Measurements from ENCODE around the gene KCNIP1.

KCNIP1 gene

DNA sequence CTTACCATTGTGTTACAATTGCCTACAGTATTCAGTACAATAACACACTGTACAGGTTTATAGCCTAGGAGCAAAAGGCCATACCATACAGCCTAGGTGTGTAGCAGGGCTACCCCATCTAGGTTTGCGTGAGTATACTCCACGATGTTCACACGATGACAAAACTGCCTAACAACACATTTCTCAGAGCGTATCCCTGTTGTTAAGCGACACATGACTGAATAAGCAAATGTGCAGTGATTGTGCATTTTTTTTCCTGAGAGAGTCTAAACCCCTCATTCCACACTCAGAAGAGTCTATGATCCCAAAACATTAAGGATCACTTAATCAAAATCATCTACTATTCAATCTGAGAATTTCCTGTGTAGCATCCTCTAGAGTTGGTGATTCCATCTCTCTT is 211.3 kb downstream of the KCNIP1 start:
- no peak overlapping the region for H3K27ac ChIP-seq
- TF ChIP-seq, protein P1, sequence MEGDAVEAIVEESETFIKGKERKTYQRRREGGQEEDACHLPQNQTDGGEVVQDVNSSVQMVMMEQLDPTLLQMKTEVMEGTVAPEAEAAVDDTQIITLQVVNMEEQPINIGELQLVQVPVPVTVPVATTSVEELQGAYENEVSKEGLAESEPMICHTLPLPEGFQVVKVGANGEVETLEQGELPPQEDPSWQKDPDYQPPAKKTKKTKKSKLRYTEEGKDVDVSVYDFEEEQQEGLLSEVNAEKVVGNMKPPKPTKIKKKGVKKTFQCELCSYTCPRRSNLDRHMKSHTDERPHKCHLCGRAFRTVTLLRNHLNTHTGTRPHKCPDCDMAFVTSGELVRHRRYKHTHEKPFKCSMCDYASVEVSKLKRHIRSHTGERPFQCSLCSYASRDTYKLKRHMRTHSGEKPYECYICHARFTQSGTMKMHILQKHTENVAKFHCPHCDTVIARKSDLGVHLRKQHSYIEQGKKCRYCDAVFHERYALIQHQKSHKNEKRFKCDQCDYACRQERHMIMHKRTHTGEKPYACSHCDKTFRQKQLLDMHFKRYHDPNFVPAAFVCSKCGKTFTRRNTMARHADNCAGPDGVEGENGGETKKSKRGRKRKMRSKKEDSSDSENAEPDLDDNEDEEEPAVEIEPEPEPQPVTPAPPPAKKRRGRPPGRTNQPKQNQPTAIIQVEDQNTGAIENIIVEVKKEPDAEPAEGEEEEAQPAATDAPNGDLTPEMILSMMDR (conservative IDR thresholded peaks at IDR 0.05): no peak

DNA sequence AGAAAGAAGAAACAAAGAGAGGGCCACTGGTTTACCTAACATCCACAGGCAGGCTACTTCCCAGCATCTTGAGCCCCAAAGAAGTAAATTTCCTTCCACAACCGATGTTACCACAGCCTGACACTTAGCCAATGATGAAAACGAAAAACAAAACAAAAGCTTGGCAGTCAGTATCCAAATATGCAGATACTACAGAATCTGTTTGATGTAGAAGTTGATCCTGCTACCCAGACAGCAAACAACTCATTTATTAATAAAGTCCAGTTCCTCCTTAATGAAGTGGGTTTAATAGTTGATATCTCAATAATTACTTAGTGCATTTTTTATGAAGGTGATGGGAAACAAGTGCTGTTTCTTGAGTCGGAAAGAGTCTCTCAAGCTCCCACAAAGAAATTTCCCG is 212.6 kb downstream of the KCNIP1 start:
- no peak overlapping the region for H3K27ac ChIP-seq
- TF ChIP-seq, protein P1 (conservative IDR thresholded peaks at IDR 0.05): no peak

DNA sequence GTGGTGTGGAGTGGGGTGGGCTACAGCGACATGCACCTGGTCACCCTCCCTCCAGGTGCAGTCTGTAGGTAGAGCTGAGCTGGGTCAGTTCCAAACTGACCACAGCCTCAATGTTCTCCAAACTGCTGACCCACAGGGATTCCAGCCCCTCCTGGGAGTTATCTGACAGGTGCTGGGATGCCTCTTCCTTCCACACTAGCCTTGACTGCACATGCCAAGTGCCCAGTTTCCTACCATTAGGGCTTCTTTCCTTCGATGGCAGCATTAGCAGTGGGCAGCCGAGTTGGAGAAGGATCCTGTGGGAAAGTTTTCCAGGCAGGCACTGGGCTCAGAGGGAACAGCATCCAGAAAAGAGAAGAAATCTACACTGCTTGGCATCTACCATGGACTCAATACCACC is 215.7 kb downstream of the KCNIP1 start:
- no peak overlapping the region for H3K27ac ChIP-seq
- TF ChIP-seq, protein P1 (conservative IDR thresholded peaks at IDR 0.05): no peak

DNA sequence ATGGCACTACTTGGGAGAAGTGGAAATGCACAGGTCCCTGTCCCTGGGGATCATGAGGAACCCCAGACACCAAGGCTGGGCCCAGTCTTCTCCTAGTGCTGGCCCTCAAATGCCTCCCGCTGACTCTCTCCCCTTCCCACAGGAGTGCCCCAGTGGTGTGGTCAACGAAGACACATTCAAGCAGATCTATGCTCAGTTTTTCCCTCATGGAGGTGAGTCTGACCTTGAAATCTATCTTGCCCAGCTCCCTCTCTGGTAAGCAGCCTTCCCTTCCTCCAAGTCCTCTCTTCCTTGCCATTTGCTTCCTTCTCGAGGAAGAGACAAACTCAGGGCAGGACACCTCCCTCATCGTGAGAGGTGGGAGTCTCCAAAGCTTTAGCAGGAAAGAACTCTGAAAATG is 216.4 kb downstream of the KCNIP1 start:
- H3K27ac ChIP-seq: no peak overlapping the region
- TF ChIP-seq, protein P1 (conservative IDR thresholded peaks at IDR 0.05): no peak

DNA sequence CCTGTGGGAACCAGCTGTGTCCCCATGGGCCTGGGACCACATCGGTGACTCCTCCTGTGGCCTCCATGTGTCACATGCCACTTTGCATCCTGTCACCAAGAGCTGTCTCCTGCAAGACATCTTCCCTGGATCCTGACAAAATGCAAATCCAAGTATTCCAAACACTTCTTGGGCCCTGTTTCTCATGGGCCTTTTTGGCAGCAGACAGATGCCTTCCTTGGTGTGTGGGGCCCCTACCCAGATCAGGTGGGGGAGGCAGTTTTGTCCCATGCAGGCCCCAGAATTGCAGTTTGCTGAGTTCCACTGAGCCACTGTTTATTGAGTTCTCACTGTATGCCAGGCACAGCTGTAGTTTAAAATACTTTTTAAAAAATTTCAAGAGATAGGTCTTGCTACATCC is 217.2 kb downstream of the KCNIP1 start:
- TF ChIP-seq, protein P1 (conservative IDR thresholded peaks at IDR 0.05): no peak
- no peak overlapping the region for H3K27ac ChIP-seq

DNA sequence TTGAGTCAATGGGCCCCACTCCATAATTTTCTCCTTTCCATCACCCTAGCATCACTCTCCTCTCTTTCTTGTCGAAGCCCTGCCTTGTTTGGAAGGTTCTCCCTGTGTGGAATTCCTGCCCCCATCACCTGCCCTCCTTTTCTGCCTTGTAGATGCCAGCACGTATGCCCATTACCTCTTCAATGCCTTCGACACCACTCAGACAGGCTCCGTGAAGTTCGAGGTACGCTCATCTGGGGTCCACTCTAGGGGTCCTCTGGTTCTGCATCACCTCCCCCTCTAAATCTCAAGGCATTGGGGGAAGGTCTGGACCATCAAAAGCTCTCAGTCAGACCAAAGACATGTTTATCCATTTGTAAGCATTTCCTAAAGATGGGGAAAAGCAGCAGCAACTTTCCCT is 217.9 kb downstream of the KCNIP1 start:
- TF ChIP-seq, protein P1 (conservative IDR thresholded peaks at IDR 0.05): no peak
- H3K27ac ChIP-seq: no peak overlapping the region

DNA sequence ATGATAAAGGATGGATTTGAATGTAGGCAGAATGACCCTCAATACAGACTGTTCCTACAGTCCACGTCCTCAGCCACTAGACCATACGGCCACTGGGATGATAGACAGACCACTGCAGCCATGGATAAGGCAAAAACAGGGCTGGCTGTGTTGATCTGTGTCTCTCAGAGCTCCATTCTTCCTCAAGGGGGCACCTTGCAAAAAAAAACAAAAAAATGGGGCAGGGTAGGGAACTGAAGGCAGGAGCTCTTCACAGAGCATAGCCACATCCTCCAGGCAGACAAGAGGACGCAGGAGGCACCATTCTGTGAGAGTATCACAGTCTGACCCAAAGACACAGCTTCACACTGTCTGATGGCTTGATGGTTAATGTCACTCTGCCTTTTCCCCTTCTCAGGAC is 218.5 kb downstream of the KCNIP1 start:
- TF ChIP-seq, protein P1 (conservative IDR thresholded peaks at IDR 0.05): no peak
- no peak overlapping the region for H3K27ac ChIP-seq

DNA sequence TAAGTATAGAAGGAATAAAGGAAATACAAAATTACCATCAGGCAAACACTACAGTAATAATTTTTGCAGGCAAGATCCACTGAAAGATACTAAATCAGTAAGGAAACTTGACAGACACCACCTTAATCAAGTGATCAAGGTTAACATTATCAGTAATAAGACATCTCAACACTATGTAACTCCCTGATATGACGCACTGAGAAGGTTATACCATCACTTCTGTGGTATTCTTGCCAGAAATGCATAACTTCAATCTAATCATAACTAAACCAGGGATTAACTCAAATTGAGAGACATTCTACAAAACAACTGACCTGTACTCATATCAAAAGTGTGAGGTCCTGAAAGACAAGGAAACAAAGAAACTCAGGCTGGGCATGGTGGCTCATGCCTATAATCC is 227.2 kb downstream of the KCNIP1 start:
- H3K27ac ChIP-seq: no peak overlapping the region
- TF ChIP-seq, protein P1 (conservative IDR thresholded peaks at IDR 0.05): no peak
